ENCODE measurements around the gene ZNF69.

DNA sequence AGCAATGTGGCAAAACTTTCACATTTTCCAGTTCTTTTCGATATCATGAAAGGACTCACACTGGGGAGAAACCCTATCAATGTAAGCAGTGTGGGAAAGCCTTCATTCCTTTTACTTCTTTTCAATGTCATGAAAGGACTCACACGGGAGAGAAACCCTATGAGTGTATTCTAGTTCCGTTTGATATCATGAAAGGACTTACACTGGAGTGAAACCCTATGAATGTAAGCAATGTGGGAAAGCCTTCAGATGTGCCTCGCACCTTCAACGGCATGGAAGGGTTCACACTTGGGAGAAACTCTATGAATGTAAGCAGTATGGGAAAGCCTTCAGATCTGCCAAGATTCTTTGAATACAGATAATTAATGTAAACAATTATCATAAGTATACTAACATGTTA, 62.7 kb downstream of the ZNF69 start:
- TF ChIP-seq POLR2A (IDR thresholded peaks at IDR 0.05; ENCODE audit: low read length) (no peak), GATA1 (IDR thresholded peaks at IDR 0.05; ENCODE audit: low read depth, low read length) (no peak)

All from erythroblast (primary cell).